Hepatocyte (in vitro differentiated cells): ENCODE measurements around the gene PIK3C2G. TPM values are rescaled to one million over a fixed set of nuclear protein-coding genes. Genes with fewer than 3 reads are reported as not detected.

ENCODE experiments used
- DNase-seq: peaks from one replicate; pipeline ENCODE4 v3.0.0-alpha.2; 2016; ENCODE audit warnings: low spot score
- H2AFZ ChIP-seq: fragments of 200-600 bp; sonication (generic); 2 replicates; pipeline ENCODE4 v1.6.0; 2016; ENCODE audit warnings: antibody characterized with exemption, mild to moderate bottlenecking
- H3K27ac ChIP-seq: fragments of 200-600 bp; sonication (generic); 2 replicates; pipeline ENCODE4 v1.5.1; 2016; ENCODE audit warnings: mild to moderate bottlenecking
- H3K27me3 ChIP-seq: fragments of 200-600 bp; sonication (generic); 2 replicates; pipeline ENCODE4 v1.6.1; 2016
- H3K36me3 ChIP-seq: fragments of 200-600 bp; sonication (generic); replicated peaks from 2 replicates; pipeline ENCODE4 v1.5.1; 2016; ENCODE audit warnings: low read depth; ENCODE audit not compliant: insufficient read depth
- H3K4me1 ChIP-seq: fragments of 200-600 bp; sonication (generic); 2 replicates; pipeline ENCODE4 v1.5.1; 2016; ENCODE audit warnings: mild to moderate bottlenecking, moderate library complexity; ENCODE audit not compliant: insufficient read depth
- H3K4me2 ChIP-seq: fragments of 200-600 bp; sonication (generic); 2 replicates; pipeline ENCODE4 v1.6.0; 2016
- H3K4me3 ChIP-seq: fragments of 200-600 bp; sonication (generic); 2 replicates; pipeline ENCODE4 v1.5.1; 2016; ENCODE audit warnings: mild to moderate bottlenecking
- H3K79me2 ChIP-seq: fragments of 200-600 bp; sonication (generic); 2 replicates; pipeline ENCODE4 v1.6.0; 2017; ENCODE audit warnings: mild to moderate bottlenecking
- H3K9me2 ChIP-seq: fragments of 200-600 bp; sonication (generic); replicated peaks from 2 replicates; pipeline ENCODE4 v1.6.0; 2017; ENCODE audit warnings: mild to moderate bottlenecking; ENCODE audit not compliant: insufficient read depth
- H3K9me3 ChIP-seq: fragments of 200-600 bp; sonication (generic); 2 replicates; pipeline ENCODE4 v1.5.1; 2016; ENCODE audit warnings: low read depth, mild to moderate bottlenecking
- H4K20me1 ChIP-seq: fragments of 200-600 bp; sonication (generic); 2 replicates; pipeline ENCODE4 v1.6.0; 2016; ENCODE audit warnings: mild to moderate bottlenecking; ENCODE audit not compliant: insufficient read depth, poor library complexity, severe bottlenecking
- EZH2 ChIP-seq: fragments of 200-600 bp; sonication (generic); IDR thresholded peaks from 2 replicates; pipeline ENCODE4 v1.6.1; 2016; ENCODE audit warnings: antibody characterized with exemption, mild to moderate bottlenecking, borderline replicate concordance
- EZH2phosphoT487 ChIP-seq: fragments of 200-600 bp; sonication (generic); IDR thresholded peaks from one replicate; pipeline ENCODE4 v1.6.1; 2018; ENCODE audit warnings: antibody characterized with exemption, mild to moderate bottlenecking, low read depth, moderate library complexity; ENCODE audit not compliant: unreplicated experiment, severe bottlenecking
- WGBS: methylation state at CpG from one replicate; pipeline ENCODE4 v1.1.6; 2016; ENCODE audit warnings: low lambda C conversion rate; ENCODE audit errors: missing lambda C conversion rate; 5-methylcytosine and 5-hydroxymethylcytosine counted together
- polyA plus RNA-seq: library from polyadenylated mRNA; unstranded; fragments of >200 nt; fragmentation: Nextera tagmentation; extraction: Ambion mirVana; gene quantifications from 2 replicates; pipeline ENCODE4 v1.2.1, GENCODE V29; 2016
- total RNA-seq: library from RNA; depleted of rRNA; stranded (reverse); fragments of >200 nt; gene quantifications from 2 replicates; pipeline ENCODE4 v1.2.3, GENCODE V29; 2014
- TF ChIP-seq, protein P1 (sequence below): fragments of 200-600 bp; sonication (generic); IDR thresholded peaks from 2 replicates; pipeline ENCODE4 v1.5.1; 2016; ENCODE audit warnings: antibody characterized with exemption, mild to moderate bottlenecking; ENCODE audit not compliant: poor library complexity

PIK3C2G gene
- total and polyA plus RNA-seq, 2 experiments from 2014 or later: 3.5 to 6.7 TPM

DNA sequence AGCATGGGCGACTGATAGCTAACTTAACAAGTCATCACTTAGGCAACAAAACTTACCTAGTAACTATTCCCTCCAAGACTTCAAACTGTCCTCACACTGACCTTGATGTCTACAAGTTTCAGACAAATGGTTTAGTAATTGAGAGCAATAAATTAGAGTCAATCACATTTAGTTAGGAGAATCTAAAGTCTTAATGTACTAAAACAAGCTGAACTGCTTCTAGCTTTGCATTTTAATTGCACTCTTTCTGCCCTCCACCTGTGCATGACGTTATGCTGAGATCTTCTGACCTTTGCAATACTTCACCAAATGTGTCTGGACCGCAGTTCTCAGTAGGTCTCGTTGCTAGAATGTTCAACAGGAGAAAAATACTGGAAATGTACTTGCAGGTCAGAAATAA is 158.0 kb downstream of the PIK3C2G start:
- Histone ChIP-seq H3K36me3 (no peaks in the 10 kb centered on the region), H3K4me2 (no peak overlapping the region), H2AFZ (no peak overlapping the region), H3K79me2 (no peaks in the 10 kb centered on the region), H3K9me3 (no peaks in the 10 kb centered on the region), H3K9me2 (no peaks in the 10 kb centered on the region), H3K27ac (no peak overlapping the region), H4K20me1 (no peaks in the 10 kb centered on the region), H3K4me1 (no peaks in the 10 kb centered on the region), H3K4me3 (no peak overlapping the region), H3K27me3 (no peaks in the 10 kb centered on the region)
- TF ChIP-seq EZH2phosphoT487 (no peak), EZH2 (no peak)
- TF ChIP-seq, protein P1, sequence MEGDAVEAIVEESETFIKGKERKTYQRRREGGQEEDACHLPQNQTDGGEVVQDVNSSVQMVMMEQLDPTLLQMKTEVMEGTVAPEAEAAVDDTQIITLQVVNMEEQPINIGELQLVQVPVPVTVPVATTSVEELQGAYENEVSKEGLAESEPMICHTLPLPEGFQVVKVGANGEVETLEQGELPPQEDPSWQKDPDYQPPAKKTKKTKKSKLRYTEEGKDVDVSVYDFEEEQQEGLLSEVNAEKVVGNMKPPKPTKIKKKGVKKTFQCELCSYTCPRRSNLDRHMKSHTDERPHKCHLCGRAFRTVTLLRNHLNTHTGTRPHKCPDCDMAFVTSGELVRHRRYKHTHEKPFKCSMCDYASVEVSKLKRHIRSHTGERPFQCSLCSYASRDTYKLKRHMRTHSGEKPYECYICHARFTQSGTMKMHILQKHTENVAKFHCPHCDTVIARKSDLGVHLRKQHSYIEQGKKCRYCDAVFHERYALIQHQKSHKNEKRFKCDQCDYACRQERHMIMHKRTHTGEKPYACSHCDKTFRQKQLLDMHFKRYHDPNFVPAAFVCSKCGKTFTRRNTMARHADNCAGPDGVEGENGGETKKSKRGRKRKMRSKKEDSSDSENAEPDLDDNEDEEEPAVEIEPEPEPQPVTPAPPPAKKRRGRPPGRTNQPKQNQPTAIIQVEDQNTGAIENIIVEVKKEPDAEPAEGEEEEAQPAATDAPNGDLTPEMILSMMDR: no peak
- DNase-seq: no peak
- 79% methylated on average over 4 of the region's 4 CpGs for WGBS

DNA sequence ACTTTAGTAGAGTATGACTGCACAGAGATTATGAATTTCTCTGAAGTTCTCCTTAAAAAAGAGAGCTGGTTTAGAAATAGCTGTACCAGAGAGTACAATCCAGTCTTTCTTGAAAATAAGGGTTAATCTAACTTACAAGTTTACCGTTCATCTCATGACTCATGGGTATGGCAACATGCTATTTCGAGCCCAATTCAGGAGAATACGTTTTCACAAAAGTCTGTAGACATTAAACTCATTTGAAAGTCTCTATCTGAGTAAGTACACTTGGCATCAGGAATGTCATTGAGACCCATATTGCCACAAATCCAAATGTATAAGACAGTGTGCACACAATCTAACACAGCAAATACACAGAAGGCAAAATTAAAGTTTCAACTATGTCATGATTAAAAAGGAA is 160.5 kb downstream of the PIK3C2G start:
- H3K27me3 ChIP-seq: no peaks in the 10 kb centered on the region
- H3K4me3 ChIP-seq: no peak overlapping the region
- H3K4me2 ChIP-seq: no peak overlapping the region
- TF ChIP-seq EZH2phosphoT487 (no peak), EZH2 (no peak)
- TF ChIP-seq, protein P1: no peak
- no peaks in the 10 kb centered on the region for H3K9me3 ChIP-seq
- H3K27ac ChIP-seq: no peak overlapping the region
- DNase-seq: no peak
- no peaks in the 10 kb centered on the region for H3K79me2 ChIP-seq
- H3K9me2 ChIP-seq: no peaks in the 10 kb centered on the region
- H3K36me3 ChIP-seq: no peaks in the 10 kb centered on the region
- H2AFZ ChIP-seq: no peak overlapping the region
- 52% methylated on average over 3 of the region's 3 CpGs for WGBS
- no peaks in the 10 kb centered on the region for H4K20me1 ChIP-seq
- no peaks in the 10 kb centered on the region for H3K4me1 ChIP-seq

DNA sequence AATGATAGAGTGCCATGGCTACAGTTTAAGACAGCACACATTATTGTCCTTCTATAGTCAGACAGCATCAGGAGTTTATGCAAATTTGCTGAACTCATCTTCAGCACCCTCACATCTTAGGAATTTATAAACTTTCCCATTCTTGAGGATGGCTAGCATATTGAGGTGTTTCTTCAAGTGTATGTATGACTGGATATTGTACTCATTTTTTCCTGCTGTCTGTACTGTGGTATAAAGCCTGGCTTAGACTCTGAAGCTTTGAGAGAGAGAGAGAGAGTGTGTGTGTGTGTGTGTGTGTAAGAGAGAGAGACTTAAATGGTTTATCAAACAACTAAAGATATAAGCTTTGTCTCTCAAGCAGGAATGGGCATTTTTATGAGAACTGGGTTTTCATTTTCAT is 161.6 kb downstream of the PIK3C2G start:
- Histone ChIP-seq H3K4me3 (no peak overlapping the region), H3K27ac (no peak overlapping the region), H2AFZ (no peak overlapping the region), H3K4me2 (no peak overlapping the region), H3K79me2 (no peaks in the 10 kb centered on the region), H3K4me1 (no peaks in the 10 kb centered on the region), H3K9me2 (no peaks in the 10 kb centered on the region), H3K9me3 (no peaks in the 10 kb centered on the region), H4K20me1 (no peaks in the 10 kb centered on the region), H3K27me3 (no peaks in the 10 kb centered on the region), H3K36me3 (no peaks in the 10 kb centered on the region)
- no peak for TF ChIP-seq EZH2phosphoT487
- no peak for TF ChIP-seq EZH2
- TF ChIP-seq, protein P1: no peak
- DNase-seq: no peak

DNA sequence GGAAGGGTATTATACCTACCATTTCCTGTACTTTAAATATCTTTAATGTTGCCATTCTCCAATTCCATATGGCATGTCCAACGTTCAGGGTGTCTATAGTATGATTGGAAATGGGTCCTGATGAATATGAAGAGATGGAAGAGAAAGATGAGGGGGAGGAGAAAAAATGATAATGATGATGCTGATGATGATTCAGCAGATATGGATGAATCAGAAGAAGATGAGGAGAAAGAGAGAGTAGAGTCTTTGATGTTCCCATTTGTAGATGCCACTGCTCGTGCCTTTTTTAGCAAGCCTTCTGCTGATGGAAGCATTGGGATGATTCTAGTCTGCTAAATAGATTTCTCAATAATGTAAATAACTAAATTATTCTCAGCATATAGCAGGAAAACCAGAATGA is 163.5 kb downstream of the PIK3C2G start:
- TF ChIP-seq EZH2phosphoT487: no peak
- TF ChIP-seq, protein P1: no peak
- TF ChIP-seq EZH2: no peak

More for the DNA sequence above, 163.5 kb downstream of the PIK3C2G start:
- Histone ChIP-seq H3K4me3 (no peak overlapping the region), H3K4me2 (no peak overlapping the region), H3K9me3 (no peaks in the 10 kb centered on the region), H3K27me3 (no peaks in the 10 kb centered on the region), H3K36me3 (no peaks in the 10 kb centered on the region), H3K4me1 (no peaks in the 10 kb centered on the region), H4K20me1 (no peaks in the 10 kb centered on the region), H3K79me2 (no peaks in the 10 kb centered on the region), H3K9me2 (no peaks in the 10 kb centered on the region), H2AFZ (no peak overlapping the region), H3K27ac (no peak overlapping the region)
- no peak for DNase-seq
- WGBS: 84% methylated on average over 2 of the region's 2 CpGs
